PC-3 (cell line): ENCODE results near the gene MAB21L4.

Experiments used
- EZH2 ChIP-seq: fragments of 300-600 bp; sonication (generic); IDR thresholded peaks from one replicate; pipeline ENCODE4 v1.6.1; 2017; ENCODE audit warnings: antibody characterized with exemption, mild to moderate bottlenecking, low read length; ENCODE audit not compliant: unreplicated experiment
- EZH2phosphoT487 ChIP-seq: fragments of 300-600 bp; sonication (generic); IDR thresholded peaks from 2 replicates; pipeline ENCODE4 v1.6.1; 2018; ENCODE audit warnings: mild to moderate bottlenecking, antibody characterized with exemption, low read length, borderline replicate concordance
- TF ChIP-seq, protein P1 (sequence below): fragments of 300-600 bp; sonication (generic); conservative IDR thresholded peaks from 2 replicates; pipeline ENCODE4 v1.5.1; 2017; ENCODE audit warnings: antibody characterized with exemption, low read depth, mild to moderate bottlenecking, low read length

GRCh38 chr2:240896394-240896793 is 438 bp upstream of the MAB21L4 start:
- TF ChIP-seq, protein P1, sequence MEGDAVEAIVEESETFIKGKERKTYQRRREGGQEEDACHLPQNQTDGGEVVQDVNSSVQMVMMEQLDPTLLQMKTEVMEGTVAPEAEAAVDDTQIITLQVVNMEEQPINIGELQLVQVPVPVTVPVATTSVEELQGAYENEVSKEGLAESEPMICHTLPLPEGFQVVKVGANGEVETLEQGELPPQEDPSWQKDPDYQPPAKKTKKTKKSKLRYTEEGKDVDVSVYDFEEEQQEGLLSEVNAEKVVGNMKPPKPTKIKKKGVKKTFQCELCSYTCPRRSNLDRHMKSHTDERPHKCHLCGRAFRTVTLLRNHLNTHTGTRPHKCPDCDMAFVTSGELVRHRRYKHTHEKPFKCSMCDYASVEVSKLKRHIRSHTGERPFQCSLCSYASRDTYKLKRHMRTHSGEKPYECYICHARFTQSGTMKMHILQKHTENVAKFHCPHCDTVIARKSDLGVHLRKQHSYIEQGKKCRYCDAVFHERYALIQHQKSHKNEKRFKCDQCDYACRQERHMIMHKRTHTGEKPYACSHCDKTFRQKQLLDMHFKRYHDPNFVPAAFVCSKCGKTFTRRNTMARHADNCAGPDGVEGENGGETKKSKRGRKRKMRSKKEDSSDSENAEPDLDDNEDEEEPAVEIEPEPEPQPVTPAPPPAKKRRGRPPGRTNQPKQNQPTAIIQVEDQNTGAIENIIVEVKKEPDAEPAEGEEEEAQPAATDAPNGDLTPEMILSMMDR, result no peak
- TF ChIP-seq EZH2 (no peak), EZH2phosphoT487 (no peak)
